PC-9 (cell line): Measurements from ENCODE around the gene CIBAR2. TPM values are rescaled to one million over a fixed set of nuclear protein-coding genes. Genes with fewer than 3 reads are reported as not detected.

Experiments
- BruUV-seq: library from RNA; stranded (reverse); fragments of 400-500 nt; replicated peaks from 2 replicates; lab custom pipeline; 2021; lab: Mats Ljungman, UMichigan
- CTCF ChIA-PET: fragments of 300-600 bp; sonication (Branson Sonifier 250); formaldehyde crosslinking; loops from one replicate; lab custom pipeline; 2022; ENCODE audit warnings: antibody characterized with exemption; lab: Charles Lee
- POLR2A ChIA-PET: fragments of 300-600 bp; sonication (Branson Sonifier 250); formaldehyde crosslinking; loops from one replicate; lab custom pipeline; 2022; ENCODE audit warnings: antibody characterized with exemption; ENCODE audit not compliant: unreplicated experiment; lab: Charles Lee
- DNase-seq, 2 experiments: peaks; one replicate each; pipeline versions ENCODE4 v3.0.0 to v3.0.0-alpha.2; 2015 to 2022; ENCODE audit warnings: mixed read lengths in 1 of 2
- H2AFZ ChIP-seq: fragments of 200-600 bp; sonication (generic); 2 replicates; pipeline ENCODE4 v1.8.1; 2017; ENCODE audit warnings: antibody characterized with exemption
- H3F3A ChIP-seq: fragments of 200-600 bp; sonication (generic); 2 replicates; pipeline ENCODE4 v1.8.1; 2017; ENCODE audit warnings: antibody characterized with exemption, mild to moderate bottlenecking, low read depth; ENCODE audit not compliant: insufficient read depth
- H3K27ac ChIP-seq: fragments of 200-600 bp; sonication (generic); 2 replicates; pipeline ENCODE4 v1.6.1; 2016; ENCODE audit warnings: mixed run types
- H3K27me3 ChIP-seq: fragments of 200-600 bp; sonication (generic); 2 replicates; pipeline ENCODE4 v1.6.1; 2016; ENCODE audit warnings: low read depth, mixed run types; ENCODE audit not compliant: insufficient read depth
- H3K36me3 ChIP-seq: fragments of 200-600 bp; sonication (generic); 2 replicates; pipeline ENCODE4 v1.6.1; 2016; ENCODE audit warnings: low read depth, mixed run types
- H3K4me1 ChIP-seq: fragments of 200-600 bp; sonication (generic); replicated peaks from 2 replicates; pipeline ENCODE4 v1.6.1; 2016; ENCODE audit warnings: mixed run types; ENCODE audit not compliant: insufficient read depth
- H3K4me2 ChIP-seq: fragments of 200-600 bp; sonication (generic); 2 replicates; pipeline ENCODE4 v1.6.1; 2017; ENCODE audit warnings: mixed run types
- H3K4me3 ChIP-seq: fragments of 200-600 bp; sonication (generic); 2 replicates; pipeline ENCODE4 v1.6.1; 2016; ENCODE audit warnings: mixed run types
- H3K79me2 ChIP-seq: fragments of 200-600 bp; sonication (generic); 2 replicates; pipeline ENCODE4 v1.6.1; 2017; ENCODE audit warnings: low read depth, mixed run types
- H3K9me2 ChIP-seq: fragments of 200-600 bp; sonication (generic); 2 replicates; pipeline ENCODE4 v1.8.1; 2017; ENCODE audit warnings: mild to moderate bottlenecking; ENCODE audit not compliant: insufficient read depth
- H3K9me3 ChIP-seq: fragments of 200-600 bp; sonication (generic); 2 replicates; pipeline ENCODE4 v1.8.1; 2016; ENCODE audit warnings: low read depth; ENCODE audit not compliant: insufficient read depth
- H4K20me1 ChIP-seq: fragments of 200-600 bp; sonication (generic); 2 replicates; pipeline ENCODE4 v1.8.1; 2017; ENCODE audit not compliant: insufficient read depth
- EZH2 ChIP-seq: fragments of 200-600 bp; sonication (generic); IDR thresholded peaks from 2 replicates; pipeline ENCODE4 v1.8.0; 2017; ENCODE audit warnings: antibody characterized with exemption, low read depth
- intact Hi-C: fragments of 100-400 bp; cut with micrococcal nuclease; formaldehyde crosslinking; loops from one replicate; pipeline ENCODE4 v1.10.0; 2022; ENCODE audit not compliant: unreplicated experiment
- total RNA-seq: library from RNA; stranded (reverse); gene quantifications from 2 replicates; pipeline ENCODE4 v1.2.3, GENCODE V29; 2021
- TF ChIP-seq, protein P1 (sequence below): fragments of 200-600 bp; sonication (generic); conservative IDR thresholded peaks from 2 replicates; pipeline ENCODE4 v1.6.1; 2017; ENCODE audit warnings: mixed run types, antibody characterized with exemption, mild to moderate bottlenecking, moderate library complexity

The CIBAR2 gene
- total RNA-seq, 1 experiment from 2014 or later, result not detected

DNA sequence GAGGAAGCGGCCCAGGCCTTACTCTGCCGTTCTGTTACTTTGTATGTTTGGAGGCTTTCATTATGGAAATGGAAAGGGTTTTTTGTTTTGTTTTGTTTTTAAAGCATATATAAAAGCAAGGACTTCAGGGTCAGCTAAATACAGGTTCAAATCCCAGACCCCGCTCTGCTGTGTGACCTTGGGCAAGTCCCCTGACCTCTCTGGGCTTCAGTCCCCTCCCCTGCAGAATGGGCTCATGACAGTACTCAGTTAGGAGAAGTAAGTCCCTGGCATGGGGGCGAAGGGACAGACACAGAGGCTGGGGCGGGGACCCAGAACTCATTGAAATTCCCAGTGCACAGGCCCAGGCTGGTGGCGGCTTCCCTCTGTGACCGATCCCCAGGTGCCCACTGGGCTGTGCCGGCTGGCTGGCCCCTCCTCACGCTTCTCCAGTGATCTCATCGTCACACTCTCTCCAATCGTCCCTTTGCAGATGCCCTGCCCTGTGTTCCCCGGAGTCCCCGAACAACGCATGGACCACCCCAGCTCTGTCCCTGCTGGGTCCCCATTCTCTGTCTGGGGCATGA, 979 bp upstream of the CIBAR2 start:
- BruUV-seq, result no TSS peak

DNA sequence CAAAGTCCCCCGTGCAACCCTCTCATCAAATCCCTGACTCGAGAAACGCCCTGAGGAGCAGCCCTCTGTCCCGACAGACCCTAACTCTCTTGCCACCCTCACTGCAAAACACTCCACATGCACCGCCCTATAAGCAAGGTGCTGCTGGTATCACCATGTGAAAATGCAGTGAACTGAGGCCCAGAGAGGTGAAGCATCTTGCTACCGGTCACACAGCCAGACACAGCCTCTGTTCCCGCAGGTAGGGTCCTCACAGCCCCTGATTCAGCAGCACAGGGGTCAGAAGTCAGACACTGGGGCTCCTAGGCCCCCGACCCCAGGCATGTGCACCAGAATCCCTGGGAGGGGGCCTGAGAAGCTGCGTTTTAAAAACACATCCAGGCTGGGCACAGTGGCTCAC, 1.1 kb downstream of the CIBAR2 start:
- intact Hi-C loops, result loop anchor here (10.0 kb wide), 1 partner anchor 284 kb away; no protein-coding TSS in a partner anchor
- Histone ChIP-seq H4K20me1 (no peaks in the 10 kb centered on the region), H3K27ac (no peak overlapping the region), H3K4me1 (no peaks in the 10 kb centered on the region), H3K9me2 (no peaks in the 10 kb centered on the region), H2AFZ (no peak overlapping the region), H3K36me3 (no peaks in the 10 kb centered on the region), H3K79me2 (no peaks in the 10 kb centered on the region), H3K9me3 (no peaks in the 10 kb centered on the region), H3K4me2 (no peak overlapping the region), H3K27me3 (0 out of 2 replicates have a peak, but pooled peaks cover 4% of the 10 kb centered on the region), H3K4me3 (no peak overlapping the region), H3F3A (no peaks in the 10 kb centered on the region)
- CTCF ChIA-PET, result no interaction called here
- TF ChIP-seq, protein P1, sequence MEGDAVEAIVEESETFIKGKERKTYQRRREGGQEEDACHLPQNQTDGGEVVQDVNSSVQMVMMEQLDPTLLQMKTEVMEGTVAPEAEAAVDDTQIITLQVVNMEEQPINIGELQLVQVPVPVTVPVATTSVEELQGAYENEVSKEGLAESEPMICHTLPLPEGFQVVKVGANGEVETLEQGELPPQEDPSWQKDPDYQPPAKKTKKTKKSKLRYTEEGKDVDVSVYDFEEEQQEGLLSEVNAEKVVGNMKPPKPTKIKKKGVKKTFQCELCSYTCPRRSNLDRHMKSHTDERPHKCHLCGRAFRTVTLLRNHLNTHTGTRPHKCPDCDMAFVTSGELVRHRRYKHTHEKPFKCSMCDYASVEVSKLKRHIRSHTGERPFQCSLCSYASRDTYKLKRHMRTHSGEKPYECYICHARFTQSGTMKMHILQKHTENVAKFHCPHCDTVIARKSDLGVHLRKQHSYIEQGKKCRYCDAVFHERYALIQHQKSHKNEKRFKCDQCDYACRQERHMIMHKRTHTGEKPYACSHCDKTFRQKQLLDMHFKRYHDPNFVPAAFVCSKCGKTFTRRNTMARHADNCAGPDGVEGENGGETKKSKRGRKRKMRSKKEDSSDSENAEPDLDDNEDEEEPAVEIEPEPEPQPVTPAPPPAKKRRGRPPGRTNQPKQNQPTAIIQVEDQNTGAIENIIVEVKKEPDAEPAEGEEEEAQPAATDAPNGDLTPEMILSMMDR, result no peak
- TF ChIP-seq EZH2, result no peak
- no TSS peak for BruUV-seq
- no peak for DNase-seq
- POLR2A ChIA-PET, result no interaction called here

More for the DNA sequence above, 979 bp upstream of the CIBAR2 start:
- Histone ChIP-seq H3K4me3 (no peak overlapping the region), H3K79me2 (no peaks in the 10 kb centered on the region), H4K20me1 (no peaks in the 10 kb centered on the region), H3K9me2 (no peaks in the 10 kb centered on the region), H3K9me3 (no peaks in the 10 kb centered on the region), H3K27ac (no peak overlapping the region), H3K36me3 (no peaks in the 10 kb centered on the region), H3F3A (no peaks in the 10 kb centered on the region; the same call in 1 of the 2 replicates), H3K4me2 (no peak overlapping the region), H3K27me3 (no peaks in the 10 kb centered on the region), H2AFZ (no peak overlapping the region), H3K4me1 (no peaks in the 10 kb centered on the region)
- CTCF ChIA-PET, result interaction anchor here (0.6 kb wide), 1 partner anchor 254 kb away, joined by 8 read pairs; no protein-coding TSS in a partner anchor
- intact Hi-C loops, result loop anchor here (10.0 kb wide), 1 partner anchor 282 kb away; no protein-coding TSS in a partner anchor
- no peak for DNase-seq
- TF ChIP-seq EZH2, result no peak
- TF ChIP-seq, protein P1, result no peak
- POLR2A ChIA-PET, result no interaction called here

DNA sequence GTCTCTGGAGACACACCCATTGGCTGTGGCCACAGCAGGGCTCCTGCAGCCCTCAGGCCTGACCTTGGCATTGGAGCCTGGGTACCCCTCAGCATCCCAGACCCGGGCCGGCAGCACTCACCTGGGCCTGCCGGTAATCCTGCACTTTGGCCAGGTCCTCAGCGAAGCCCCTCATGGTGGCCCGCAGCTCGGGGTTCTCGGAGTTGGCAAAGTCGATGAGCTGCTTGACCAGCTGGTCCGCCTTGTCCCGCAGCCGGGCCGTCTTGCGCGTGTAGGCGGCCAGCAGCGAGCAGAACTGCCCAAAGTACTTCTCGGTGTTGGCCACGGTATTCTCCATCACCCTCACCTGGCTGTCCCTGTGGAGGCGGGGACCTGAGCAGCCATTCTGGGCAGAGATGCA, 2.2 kb downstream of the CIBAR2 start:
- Histone ChIP-seq H3K4me2 (no peak overlapping the region), H4K20me1 (no peaks in the 10 kb centered on the region; the same call in 1 of the 2 replicates), H3K4me3 (no peak overlapping the region), H3K9me3 (no peaks in the 10 kb centered on the region), H3K9me2 (no peaks in the 10 kb centered on the region), H3K79me2 (no peaks in the 10 kb centered on the region), H2AFZ (no peak overlapping the region), H3K4me1 (no peaks in the 10 kb centered on the region), H3K36me3 (no peaks in the 10 kb centered on the region), H3K27ac (no peak overlapping the region), H3K27me3 (peaks cover 10% of the 10 kb centered on the region; the same call in 1 of the 2 replicates), H3F3A (no peaks in the 10 kb centered on the region)
- BruUV-seq, result no TSS peak
- ChIA-PET POLR2A (no interaction called here), CTCF (no interaction called here)
- no peak for DNase-seq
- no peak for TF ChIP-seq EZH2
- TF ChIP-seq, protein P1, result no peak
- intact Hi-C loops, result loop anchor here (10.0 kb wide), 1 partner anchor 285 kb away; no protein-coding TSS in a partner anchor
